Superior temporal gyrus (tissue), 1 donor: ENCODE data around the gene CACNG4.
A peak's percentile ranks its signal among the peaks of the same experiment; 100 is the strongest.
"Not testable (repeated sequence)": the region's sequence is repeated elsewhere in the genome, so short reads cannot be mapped to it uniquely, and the experiment has no call there.

ENCODE experiments used
- DNase-seq: peaks from one replicate; pipeline ENCODE4 v3.0.0-alpha.2; 2016; ENCODE audit errors: extremely low spot score

CACNG4 gene

DNA sequence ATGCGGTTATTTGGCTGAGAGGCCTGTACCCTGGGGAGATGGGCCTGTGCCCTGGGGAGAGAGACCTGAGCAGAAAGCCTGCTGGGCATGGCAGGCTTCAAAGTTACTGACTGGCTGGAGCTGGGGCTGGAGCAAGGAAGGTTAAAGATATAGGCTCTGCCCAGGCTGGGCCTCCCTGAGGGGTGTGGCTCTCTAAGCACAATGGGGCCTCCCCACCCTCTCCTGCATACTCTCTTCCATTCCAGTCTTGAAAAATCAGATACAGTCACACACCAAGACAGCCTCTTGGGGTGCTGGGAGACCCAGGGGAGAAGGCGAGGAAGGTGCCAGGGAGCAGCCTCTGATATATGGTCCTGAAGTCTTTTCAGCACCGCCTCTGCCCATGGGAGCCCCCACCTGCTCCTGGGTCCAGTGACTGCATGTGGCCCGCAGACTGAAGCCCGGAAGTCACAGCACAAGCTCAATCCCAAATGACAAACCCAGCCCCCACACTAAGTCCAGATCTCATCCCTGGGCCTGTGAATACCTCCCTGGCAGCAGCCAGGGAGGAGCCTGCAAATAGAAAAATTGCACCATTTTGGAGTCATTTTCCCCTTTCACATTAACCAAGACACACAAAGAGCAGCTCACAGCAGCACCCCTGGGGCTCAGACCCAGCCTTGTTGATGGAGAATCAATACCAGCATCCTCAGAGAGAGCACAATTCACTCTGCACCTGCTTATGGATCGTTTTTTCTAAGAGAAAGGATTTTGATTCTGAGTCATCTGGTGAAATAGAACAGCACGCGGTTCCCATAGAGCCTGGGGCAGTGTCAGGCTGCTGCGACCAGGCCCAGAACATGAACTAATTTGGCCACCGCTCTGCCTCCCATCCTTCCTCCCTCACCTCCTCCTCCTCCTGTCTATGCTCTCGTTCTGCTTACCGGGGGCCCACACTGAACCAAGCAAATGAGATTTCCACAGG lies 54.2 kb downstream of the CACNG4 start:
- DNase-seq, result no peak

DNA sequence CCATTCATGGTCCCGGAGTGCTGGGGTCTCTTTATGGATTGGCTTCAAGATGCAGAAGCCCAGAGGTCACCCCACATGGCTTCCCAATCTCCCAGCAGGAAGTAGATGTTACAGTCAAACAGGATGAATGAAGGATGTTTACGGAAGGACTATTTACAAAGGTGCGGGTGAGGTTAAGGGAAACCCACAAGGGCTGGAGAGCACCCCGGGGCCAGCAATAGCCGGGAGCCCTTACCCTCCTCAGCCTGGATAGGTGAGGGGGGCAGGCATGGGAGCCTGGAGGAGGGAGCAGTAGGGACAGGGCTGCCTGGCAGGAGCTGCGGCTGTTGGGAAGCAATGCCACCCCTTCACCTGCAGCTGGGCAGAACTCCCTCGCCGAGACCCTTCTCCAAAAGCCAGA lies 55.3 kb downstream of the CACNG4 start:
- DNase-seq, result no peak

DNA sequence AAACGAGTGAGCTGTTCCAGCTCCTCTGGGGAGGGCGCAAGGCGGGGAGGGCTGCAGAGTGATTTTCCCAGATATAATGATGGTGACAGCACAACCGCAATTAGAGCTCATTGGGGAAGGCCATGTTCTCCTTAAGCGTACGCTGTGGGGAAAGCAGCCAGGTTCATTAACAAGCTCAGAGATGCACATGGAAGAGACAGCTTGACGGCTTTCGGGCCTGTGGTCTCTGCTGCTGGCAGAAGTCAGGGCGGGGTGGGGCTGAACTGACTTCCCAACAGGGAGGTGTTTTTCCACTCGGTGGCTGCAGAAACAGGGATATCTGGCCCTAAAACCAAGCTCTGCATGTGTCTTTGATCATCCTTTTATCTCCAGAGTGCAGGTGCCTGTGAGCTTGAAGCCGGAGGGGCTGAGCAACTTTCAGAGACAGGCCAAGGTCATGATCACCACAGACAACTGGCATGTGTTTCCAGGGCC lies 55.8 kb downstream of the CACNG4 start:
- DNase-seq, result peak; percentile 13

DNA sequence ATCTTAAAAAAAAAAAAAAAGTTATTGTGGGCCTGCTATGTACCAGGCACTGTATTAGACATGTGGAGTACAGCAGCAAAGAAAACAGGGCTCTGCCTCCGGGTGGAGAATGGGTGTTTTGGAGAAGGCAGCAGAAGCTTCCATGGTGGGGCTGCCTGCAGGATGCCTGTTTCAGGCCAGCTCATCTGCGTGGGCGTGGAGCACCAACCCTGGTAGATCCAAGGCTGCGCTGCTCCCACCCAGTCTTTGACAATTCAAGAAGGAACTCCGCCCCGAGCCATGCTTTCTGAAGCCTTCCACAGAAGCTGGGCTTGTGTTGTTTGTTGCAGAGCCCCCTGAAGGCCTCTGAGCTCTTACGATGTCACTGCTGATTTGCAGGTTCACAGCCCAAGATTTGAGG lies 56.7 kb downstream of the CACNG4 start:
- DNase-seq, result no peak

DNA sequence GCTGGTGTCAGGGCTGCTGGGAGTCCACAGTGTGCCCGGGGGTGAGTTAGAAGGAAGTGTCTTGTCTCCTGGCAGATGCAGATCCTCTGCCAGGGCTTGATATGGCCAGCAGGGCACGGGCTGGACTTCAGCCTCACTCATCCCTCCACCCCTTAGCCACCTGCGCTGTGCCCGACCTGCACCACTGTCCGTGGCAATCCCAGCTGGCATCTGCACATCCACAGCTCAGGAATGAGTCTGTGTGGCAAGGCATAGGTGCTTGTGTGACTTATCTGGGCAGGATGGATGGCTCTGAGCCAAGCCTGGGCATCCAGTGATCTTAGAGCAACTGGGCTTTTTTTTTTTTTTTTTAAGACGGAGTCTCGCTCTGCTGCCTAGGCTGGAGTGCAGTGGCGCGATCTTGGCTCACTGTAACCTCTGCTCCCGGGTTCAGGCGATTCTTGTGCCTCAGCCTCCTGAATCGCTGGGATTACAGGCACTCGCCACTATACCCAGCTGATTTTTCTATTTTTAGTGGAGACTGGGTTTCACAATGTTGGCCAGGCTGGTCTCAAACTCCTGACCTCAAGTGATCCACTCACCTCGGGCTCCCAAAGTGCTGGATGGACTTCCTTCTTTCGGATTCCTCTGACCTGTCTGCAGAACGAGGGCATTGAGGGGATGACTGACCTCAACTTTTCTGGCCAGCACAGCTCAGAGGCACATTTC lies 57.4 kb downstream of the CACNG4 start:
- no peak for DNase-seq

DNA sequence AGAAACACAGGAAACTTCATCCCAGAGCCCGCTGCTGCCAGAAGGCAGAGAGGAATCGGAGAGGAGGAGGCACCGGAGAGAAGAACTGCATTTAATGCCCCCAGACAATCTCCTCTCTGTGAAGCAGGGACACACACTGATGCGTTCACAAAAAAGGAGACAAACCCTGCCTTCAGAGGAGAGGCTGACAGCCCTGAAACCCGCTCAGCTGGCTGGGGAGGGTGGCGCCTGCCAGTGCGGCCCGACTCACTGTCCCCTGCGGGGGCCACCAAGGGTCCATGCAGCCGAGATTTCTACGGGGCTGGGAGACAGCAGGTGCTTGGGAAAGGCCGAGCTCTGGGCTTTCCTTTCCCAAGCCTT lies 57.9 kb downstream of the CACNG4 start:
- no peak for DNase-seq

DNA sequence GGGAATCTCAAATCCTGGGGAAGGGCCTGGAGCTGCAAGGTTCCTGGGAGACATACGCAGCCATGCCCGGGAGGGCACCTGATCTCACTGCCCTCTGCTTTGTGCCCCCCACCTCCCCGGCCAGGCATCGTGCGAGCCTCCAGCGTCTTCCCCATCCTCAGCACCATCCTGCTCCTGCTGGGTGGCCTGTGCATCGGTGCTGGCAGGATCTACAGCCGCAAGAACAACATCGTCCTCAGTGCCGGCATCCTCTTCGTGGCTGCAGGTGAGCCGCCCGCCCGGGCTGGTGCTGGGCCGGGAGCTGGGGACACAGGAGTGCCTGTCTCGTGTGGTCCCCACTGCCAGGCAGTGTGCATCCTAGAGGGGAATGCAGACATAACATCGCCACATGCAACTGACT lies 60.2 kb downstream of the CACNG4 start:
- no peak for DNase-seq

DNA sequence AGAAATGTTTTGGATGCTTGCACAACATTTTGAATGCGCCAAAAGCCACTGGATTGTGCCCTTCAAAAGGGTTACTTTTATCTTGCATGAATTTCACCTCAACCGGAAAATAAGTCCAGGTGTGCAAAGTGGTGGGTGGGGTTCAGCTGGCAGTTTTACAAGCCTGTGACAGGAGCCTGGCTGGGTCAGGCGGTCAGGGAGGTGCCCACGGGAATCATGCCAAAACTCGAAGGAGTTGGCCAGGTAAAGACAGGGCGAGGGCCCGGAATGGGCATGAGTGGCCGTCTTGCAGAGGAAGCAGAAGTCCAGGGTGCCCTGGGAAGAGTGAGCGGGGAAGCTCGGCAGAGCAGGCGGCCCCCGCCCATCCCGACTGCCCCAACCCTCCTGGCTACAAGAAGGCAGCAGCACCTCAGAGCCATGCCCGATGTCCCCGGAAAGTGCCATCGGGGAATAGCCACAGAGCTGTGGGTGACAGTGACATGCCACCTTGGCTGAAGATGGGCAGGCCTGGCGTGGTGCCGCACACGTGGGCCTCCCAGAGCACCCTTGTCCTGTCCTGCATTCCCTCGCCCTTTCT lies 60.8 kb downstream of the CACNG4 start:
- no peak for DNase-seq

DNA sequence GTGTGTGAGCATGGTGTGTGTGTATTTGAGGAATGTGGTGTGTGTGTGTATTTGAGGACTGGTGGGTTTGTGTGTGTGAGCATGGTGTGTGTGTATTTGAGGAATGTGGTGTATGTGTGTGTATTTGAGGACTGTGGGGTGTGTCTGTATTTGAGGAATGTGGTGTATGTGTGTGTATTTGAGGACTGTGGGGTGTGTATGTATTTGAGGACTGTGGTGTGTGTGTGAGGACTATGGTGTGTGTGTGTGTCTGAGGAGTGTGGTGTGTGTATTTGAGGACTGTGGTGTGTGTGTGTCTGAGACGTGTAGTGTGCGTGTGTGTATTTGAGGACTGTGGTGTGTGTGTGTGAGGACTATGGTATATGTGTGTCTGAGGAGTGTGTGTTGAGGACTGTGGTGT lies 61.8 kb downstream of the CACNG4 start:
- DNase-seq, result no peak

DNA sequence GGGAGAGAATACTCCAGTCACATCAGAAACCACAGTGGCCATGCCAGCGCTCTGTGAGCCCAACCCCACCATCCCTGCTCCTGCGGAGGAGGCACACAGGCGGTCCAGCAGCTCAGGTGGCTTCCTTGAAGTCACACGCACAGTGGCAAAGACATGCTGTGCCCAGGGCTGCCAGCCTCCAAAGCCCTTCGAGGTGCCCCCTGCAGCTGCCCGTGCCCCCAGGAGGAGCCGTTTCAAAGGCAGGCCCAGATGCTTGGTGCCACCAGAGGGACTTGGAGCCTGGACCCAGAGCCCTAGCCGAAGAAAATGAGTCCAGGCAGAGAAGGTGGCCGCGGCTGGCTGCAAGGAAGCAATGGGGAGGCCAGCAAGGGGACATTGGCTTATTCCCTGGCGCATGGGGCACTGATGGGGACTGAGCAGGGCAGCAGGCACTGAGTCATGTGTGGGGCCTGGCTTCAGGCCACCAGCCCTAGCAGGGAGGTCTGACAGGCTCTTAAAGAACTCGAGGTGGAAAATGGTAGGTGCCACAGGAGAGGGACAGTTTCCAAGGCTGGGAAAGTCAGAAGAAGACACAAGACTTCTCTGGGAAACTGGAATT lies 62.6 kb downstream of the CACNG4 start:
- no peak for DNase-seq

DNA sequence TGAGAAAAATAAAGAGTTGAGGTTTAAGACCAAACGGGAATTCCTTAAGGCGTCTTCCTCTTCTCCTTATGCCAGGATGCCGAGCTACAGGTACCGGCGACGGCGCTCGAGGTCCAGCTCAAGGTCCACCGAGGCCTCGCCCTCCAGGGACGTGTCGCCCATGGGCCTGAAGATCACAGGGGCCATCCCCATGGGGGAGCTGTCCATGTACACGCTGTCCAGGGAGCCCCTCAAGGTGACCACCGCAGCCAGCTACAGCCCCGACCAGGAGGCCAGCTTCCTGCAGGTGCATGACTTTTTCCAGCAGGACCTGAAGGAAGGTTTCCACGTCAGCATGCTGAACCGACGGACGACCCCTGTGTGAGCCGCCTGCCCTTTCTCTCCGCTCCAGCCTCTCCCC lies 66.1 kb downstream of the CACNG4 start:
- DNase-seq, result no peak

DNA sequence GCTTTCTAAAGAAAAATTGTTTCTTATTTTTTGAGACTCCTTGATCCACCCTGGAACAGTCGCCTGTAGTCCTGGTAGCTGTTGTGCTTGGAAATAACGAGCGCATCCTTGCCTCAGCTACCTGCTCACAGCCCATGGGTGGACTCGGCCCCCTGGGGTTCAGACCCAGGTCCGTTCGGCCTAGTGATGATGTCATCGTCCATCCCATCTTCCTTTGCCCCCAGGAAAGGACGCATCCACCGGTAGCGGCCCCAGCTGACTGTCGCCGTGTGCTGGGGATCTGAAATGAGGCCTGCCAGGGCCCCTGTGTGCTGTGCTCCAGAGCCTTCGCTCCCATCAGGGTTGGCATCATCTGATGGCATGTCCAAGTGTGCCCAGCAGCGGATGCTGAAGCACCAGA lies 67.9 kb downstream of the CACNG4 start:
- DNase-seq, result no peak

DNA sequence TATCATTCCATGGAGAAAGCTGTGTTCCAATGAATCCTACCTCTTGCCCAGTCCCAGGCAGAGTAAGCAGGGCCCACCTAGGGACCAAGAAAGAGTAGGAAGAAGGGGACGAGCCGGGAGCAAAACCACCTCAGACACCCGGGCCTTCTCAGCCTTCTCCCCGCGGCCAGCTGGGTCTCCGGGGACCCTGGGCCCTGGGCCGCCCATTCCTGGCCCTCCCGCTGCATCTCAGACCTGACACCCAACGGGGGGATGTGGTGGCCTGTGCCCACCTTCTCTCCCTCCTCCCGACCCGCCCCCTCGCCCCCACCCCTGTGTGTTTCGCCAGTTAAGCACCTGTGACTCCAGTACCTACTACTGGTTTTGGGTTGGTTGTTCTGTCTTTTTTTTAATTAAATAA lies 68.5 kb downstream of the CACNG4 start:
- DNase-seq, result no peak

DNA sequence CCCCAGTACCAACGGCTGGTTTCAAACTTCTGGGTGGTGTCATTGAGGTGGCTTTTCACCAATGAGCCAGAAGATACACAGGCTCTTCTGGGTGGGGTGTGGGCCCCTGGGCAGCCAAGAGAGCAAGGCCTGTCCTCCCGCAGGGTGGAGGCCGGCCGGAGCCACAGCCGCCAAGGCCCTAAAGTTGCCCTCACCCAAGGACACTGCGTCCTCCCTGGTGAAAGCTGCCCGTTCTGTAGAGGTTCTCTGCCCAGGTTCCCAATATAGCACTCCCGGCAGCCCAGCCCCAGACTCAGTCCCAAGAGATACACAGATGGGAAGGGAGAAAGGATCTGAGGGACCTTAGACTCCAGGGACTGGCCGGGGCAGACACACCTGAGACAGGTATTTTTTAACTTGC lies 69.1 kb downstream of the CACNG4 start:
- DNase-seq, result no peak

DNA sequence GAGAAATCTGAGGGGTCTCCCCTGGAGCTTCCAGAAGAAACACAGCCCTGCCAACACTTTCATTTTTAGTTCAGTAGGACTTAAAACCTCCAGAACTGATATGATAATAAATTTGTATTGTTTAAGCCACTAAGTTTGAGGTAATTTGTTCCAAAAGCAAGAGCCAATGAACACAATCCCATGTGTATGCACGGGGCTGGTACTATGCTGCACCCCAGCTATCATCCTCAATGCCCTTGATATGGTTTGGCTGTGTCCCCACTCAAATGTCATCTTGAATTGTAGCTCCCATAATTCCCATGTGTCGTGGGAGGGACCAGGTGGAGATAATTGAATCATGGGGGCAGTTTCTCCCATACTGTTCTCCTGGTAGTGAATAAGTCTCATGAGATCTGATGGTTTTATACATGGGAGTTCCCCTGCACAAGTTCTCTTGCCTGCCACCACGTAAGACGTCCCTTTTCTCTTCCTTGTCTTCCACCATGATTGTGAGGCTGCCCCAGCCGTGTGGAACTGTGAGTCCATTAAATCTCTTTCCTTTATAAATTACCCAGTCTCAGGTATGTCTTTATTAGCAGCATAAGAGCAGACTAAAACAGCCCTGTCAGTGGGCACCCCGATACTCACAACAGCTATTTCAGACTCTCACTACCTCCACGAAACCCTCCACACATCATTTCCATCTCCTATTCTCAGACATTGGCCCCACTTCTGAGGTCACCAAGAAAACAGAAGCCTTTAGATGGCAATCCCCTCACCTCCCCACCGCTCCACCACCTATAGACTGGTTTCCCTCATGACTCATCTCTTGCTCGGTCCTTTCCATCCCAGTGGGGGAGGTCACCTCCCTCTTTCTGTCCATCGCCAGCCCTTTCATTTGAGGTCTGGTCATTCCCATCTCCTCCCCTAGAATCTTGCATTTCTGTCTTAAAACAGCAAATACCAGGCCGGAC lies 70.9 kb downstream of the CACNG4 start:
- DNase-seq, result no peak

DNA sequence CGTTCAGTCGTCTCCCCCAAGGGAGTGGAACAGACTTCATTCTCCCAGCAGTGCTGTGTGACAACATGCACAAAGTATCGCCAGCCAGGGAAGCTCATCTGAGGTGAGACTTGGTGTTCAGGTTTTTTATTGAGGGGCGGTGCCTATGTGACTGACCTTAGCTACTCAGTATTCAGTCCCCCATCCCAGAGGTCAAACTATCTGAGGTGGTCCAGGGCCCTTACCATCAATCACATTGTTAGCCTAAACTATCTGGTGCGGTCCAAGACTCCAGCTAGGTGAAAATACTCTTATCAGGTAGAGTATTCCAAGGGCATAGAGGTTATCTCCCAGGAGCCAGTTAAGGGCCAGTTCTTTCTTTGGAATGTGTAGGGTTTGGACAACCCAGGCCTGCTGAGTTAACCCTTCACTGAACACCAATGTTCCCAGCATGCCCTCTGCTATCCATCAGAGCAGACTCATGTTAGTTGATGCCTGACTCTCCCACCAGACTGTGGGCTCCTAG lies 74.4 kb downstream of the CACNG4 start:
- DNase-seq, result no peak

DNA sequence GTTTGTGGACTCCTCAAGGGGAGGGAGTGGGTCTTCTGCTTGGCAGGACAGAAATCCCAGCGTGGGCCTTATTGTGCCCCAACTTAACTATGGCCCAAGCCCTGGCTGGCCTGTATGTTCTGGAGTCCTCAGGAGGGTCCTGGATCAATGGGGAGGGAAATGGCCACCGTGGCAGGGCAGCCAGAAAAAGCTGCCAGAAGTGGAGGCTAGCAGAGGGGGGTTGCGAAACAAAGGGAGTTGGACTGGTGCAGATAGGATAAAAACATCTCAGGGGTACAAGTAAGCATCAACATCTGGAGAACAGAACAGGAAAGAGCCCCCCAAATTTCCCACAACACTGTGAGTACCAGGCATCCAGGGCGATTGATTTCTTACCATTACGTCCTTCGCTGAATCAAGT lies 76.1 kb downstream of the CACNG4 start:
- DNase-seq, result no peak

DNA sequence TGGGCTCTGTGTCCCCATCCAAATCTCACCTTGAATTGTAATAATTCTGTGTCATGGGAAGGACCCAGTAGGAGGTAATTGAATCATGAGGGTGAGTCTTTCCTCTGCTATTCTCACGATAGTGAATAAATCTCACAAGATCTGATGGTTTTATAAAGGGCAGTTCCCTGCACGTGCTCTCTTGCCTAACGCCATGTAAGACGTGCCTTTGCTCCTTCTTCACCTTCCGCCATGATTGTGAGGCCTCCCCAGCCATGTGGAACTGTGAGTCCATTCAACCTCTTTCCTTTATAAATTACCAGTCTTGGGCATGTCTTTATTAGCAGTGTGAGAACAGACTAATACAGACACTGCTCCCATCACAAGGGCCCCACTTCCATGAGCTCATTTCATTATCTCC lies 76.6 kb downstream of the CACNG4 start:
- DNase-seq, result not testable (repeated sequence)

DNA sequence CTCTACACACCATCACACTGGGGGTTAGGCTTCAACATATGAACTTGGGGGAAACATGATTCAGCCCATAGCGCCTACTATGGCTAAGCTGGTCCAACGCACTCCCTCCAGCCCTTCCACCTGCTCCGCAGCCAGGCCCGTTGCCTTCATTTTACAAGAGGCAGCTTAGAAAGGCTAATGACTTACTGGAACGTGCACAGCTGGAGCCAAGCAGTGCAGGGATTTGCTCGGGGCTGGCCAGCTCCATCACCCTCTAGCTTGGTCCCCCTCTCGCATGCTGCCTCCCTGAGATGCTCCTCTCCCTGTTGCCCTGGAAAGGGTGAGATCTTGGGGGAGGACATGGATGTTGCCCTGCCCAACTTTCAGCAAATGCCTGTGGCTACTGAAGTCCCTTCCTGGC lies 77.0 kb downstream of the CACNG4 start:
- DNase-seq, result no peak

DNA sequence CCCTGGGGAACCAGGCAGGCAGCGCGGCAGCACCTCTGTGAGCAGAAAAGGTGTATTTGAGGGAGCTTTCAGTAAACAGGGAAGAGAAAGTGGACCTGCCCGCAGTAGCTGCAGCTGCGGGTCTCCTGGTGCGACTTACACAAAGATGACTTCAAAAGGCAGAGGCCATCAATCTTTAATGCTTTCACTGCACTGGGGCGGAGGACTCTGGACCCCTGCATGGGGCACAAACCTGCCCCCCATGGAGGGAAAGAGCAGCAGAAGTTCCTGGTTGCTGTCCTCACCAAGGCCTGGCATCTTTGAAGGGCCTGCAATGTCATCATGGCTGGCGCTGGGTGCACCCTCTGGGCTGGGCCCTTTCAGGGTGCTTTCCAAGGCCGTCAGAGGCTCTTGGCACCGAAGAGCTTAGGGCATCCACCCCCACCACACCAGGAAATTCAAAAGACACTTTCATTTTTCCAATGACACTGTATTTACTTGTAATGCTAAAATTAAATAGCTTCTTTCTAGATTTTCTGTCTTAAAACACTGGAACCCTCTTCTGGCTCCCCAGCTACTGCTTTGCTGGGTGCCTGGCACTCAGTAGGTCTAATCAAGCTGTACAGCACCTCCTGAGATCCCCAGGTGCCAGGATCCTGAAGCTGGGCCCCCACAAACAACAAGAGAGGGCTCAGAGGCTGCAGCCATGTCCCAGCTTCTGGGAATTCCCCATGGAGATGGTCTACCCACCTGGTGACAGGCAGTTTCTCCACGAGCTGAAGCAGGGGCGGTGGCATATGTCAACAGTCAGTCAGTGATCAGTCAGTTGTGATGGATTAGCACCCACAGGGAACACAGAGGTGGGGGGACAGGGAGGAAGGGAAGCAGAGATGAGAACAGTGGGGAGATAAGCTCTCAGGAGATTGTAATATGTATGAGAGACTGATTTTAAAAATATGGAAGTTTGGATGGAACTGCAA lies 77.7 kb downstream of the CACNG4 start:
- no peak for DNase-seq
